ENCODE measurements around the gene S100A11.

Gene S100A11

DNA sequence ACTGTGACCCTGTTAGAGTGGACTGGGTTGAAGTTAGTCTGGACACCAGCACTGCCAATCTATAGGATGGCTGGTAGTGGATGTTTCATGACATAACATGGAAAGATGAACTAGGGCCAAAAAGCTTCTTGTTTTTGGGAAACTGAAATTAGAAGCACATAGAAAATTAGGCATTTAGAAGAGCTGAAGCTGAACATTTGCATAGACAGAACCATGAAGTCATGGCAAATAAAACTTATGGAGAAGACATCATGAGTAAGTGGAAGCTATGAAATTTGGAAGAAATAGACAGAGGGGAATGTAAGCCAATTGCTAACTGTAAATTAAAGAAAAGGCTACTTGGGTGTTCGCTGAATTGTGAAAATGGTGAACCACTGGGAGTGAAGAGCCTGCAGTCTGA is 2.7 kb upstream of the S100A11 start:
- DNase-seq (ENCODE audit: low spot score), result no peak

DNA sequence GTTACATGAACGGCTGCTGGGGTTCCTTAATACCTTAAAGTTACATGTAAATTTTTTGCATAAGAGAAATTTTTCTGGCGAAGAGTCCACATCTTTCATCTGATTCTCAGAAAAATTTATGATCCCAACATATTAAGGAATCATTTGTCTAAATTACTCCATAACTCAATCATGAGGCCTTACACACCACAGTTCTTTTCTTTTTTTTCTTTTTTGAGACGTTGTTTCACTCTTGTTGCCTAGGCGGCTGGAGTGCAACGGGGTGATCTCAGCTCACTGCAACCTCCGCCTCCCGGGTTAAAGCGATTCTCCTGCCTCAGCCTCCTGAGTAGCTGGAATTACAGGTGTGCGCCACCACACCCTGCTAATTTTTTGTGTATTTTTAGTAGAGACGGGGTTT is 2.1 kb upstream of the S100A11 start:
- no peak for DNase-seq (ENCODE audit: low spot score)

DNA sequence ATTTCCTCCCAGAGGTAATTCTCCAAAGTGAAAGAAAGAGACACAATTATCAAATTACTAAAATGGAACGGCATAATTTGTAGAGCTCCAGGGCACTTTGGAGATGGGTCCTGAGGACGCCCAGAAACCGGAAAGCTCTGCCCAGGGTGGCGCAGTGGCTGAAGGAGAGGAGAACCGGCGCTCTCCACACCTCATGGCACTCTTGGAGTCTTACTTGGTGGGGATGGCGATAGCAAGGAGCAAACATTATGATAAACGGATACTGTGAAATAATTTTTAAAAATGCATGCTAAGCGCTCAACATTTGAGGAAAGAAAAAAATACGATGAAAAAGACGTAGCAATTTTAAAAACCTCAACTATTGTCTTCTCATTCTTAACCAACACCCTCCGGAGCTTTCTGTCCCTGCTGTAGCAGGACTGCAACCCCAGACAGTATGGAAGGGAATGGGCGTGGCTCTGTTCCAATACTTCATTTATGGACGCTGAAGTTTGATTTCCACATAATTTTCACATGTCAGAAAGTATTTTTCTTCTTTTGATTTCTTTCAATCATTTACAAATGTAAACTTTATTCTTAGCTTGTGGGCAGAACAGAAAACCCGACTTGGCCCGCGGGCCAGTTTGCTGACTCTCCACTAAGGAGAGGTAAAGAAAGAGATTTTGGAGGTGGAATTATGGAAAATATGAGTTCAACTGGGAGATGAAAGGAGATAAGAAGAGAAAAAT is 1.1 kb downstream of the S100A11 start:
- DNase-seq (ENCODE audit: low spot score), result peak; percentile 35

DNA sequence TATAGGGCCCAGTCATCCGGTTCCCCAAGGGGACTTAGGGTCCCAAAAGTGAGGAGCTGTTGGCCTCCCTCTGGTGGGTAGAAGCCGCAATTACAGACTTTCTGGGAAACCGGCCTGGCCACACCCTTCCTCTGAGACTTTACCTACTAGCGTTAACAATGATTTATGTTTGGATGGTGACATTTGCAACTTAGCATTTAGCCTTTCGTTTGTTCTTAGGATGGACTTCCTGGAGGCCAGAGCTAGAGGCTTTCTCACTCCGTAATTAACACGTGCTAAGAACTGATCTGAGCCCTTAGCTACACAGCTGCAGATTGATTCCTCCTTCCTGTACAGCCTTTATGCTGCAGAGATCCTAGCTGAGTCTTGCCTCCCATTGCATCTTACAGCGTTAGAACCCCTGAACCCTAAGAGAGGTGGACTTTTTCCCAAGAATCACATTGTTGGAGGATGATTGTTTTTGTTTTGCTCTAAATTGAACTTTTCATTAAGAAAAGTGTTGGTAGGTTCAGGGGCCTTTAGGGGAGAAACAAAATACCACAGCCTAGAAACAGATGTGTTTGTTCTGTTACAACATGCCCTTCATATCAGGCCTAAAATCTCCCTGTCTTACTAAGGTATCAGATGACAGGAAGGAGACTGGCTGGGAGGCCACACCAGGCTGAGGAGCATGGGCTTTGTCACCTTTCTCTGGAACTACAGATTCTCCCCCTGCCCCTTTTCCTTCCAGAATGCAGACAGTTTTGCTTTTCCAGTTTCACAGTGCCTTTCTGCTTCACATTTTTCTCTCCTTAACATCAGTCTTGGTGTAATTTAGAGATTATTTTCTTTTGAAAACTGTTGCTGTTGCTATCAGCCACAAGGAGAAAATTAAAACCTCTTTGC is 1.9 kb downstream of the S100A11 start:
- DNase-seq (ENCODE audit: low spot score), result peak; percentile 57

DNA sequence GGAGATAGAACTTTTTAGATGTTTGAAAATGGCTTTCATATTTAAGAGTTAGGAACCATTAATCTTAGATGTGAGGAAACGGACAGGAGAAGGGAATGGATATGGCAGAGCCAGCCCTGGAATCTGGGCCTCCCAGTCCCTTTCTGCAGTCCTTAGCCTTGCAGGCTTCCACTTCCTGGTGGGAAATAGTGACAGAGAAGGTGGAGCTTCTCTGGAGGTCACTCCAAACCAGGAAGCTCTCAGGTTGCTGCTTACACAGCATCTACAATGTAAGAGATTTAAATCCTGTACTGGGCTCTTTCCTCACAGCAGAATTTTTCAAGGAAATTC is 2.5 kb downstream of the S100A11 start:
- DNase-seq (ENCODE audit: low spot score), result peak; percentile 56

DNA sequence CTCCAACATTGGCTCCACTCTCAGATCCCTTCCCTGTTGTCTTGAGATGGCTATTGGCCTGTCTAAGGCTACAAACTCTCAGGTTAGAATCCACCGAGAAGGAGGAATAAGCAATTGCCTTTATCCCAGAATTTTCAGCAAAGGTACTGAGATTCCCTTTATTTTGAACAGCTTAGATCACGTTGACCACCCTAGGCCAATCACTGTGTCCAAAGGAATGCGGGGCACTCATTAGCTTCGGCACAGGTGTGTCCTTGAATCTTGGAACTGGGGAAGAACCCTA is 6.9 kb downstream of the S100A11 start:
- DNase-seq (ENCODE audit: low spot score), result no peak

DNA sequence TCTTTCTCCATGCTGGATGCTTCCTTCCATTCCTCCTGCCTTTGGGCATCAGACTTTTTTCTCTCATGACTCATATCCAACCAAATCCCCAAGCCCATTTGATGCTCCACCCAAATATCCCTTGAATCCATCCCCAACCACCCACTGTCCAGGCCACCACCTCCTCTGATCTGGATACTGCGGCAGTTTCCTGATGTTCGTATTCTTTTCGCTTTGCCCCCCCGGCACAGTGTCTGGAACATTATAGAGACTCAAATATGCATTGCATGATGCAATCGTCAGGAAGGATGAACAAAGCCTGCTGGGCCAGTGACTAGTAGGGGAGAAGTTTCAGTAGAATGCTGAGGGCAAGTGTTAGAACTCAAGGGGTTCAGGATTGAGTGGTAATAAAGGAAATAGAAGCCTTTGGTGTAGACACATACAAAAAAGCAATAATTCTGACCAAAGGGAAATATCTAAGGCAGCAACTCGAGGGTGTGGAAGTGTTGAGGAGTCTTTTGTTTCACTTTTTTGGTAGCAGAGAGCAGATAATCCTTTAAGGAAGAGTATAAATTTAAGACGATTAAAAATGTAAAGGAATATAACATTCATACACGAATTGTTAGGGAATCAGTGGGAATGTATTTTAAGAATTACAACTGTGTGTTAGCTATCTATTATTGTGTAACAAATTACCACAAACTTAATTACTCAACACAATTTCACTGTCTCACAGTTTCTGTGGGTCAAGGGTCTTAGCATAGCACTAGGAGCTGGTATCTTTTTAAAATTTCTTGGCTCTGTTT is 7.5 kb downstream of the S100A11 start:
- DNase-seq (ENCODE audit: low spot score), result no peak

DNA sequence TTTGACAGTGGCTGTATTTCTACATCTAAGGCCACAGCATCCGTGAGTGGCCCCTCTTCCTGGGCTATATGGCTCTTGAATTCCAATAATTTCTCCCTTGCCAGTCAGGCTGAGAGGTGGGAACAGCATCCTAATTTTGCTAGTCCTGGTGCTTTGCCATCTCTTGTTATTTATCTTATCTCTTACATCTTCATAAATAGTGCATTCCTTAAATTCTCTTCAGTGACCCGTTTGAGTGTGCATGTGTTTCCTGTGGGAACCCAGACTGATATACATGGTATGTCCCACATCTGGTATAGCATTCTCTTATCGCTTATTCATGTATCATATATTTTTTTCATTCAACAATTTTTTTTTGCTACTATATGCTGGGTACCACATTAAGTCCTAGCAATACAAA is 9.9 kb downstream of the S100A11 start:
- no peak for DNase-seq (ENCODE audit: low spot score)

DNA sequence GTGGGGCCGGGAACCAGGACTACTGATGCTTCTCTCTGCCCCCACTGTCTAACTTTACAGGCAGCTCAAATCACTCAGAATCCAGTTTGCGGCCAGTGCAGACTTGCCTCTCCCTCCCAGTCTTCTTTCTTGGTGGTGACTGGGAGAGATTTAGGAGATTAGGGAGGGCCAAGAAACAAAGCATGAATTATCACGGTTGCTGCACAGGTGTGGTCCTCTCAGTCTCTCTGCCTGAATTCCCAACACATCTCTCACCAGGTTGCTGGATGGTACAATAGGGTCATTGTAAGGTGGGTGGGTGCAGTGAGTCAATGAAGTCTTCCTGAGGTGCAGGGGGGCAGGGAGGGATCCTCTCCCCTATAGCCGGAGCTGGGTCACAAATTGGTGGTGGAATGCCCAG is 12.6 kb downstream of the S100A11 start:
- no peak for DNase-seq (ENCODE audit: low spot score)

DNA sequence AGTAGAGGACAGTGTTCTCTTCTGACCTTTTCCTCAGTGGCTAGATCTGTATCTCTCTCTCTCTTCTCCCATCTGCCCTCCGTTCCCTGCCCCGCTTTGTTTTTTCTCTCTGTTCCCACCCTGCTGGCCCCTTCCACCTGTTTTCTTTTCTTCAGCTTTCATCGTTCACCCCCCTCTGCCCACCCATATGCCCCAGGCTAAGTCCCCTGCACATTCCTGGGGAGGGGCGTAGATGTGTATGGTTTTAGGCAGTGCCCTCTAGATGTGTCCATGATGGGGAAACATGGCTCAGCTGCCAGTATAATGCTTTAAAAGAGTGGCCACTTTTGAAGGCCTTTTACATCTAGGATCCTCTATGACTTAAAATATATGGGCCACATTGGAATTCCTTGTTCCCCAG is 13.6 kb downstream of the S100A11 start:
- DNase-seq (ENCODE audit: low spot score), result no peak

DNA sequence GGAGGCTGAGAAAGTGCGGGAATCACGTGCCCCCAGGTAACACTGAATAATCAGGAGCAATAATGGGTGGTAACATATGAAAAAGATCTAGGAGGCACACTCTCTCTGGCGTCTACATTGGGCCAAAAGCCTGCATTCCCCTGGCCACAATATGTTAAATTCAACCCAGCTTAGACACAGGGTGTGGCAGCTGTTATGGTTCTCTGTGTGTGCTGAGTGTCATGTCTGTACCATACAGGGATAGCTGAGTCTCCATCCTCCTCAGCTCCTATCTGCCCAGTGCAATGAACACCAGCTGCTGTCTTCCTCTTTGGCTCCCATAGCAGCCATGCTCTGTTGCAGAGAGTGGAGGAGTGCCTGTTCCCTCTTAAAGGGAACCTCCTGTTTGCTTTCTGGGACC is 14.3 kb downstream of the S100A11 start:
- DNase-seq (ENCODE audit: low spot score), result no peak

DNA sequence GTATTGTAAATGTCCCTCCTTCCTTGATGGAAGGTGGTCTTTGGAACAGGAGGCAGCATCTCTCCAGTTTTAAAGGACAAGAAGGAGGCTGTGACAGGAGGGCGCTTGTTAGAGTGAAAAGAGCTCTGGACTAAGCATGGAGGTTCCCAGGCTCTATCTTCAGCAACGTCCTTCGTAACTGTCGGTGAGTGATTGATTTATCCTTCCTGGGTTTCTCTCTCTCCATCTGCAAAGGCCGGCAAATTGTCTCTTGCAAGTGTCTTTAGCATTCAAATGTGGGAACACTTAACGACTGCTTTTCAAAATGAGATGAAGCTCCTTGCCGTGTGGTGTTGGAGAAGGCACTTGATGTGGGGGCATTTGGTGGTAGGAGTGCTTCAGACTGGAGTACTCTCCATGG is 15.2 kb downstream of the S100A11 start:
- no peak for DNase-seq (ENCODE audit: low spot score)

DNA sequence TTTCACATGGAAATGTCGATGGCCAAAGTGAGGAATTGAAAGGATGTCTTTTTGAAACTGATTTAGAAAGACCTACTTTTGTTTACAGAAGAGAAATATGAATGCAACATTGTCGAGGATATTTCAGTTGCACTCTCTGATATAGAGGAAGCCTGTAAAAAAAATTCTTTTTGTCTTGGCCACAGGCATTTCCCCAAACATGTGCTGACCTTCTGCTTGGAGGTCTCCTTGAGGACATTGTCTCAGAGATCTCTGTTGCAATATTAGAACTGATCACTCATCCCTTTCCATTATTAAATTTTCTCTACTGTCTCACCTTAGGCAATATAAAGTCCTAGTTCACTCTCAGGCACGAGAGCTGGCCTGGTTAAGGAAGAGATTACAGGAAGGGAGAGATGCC is 16.0 kb downstream of the S100A11 start:
- DNase-seq (ENCODE audit: low spot score), result no peak

DNA sequence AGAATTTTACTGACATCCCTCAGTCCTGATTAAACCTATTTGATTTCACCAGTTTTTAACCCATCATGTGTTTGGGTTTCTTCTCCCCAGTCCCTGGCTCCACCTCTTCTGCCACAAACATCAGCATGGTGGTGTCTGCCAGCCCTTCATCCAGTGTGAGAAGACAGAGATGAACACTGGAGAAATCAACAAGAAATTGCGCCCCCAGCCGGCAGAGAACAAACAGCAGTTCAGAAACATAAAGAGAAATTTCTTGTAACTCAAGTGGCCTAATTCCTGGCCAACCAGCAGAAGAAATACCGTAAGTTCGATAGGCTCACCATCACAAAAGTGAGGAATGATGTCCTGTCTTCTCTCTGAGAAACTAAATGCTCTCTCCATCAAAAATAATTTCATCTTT is 18.3 kb downstream of the S100A11 start:
- no peak for DNase-seq (ENCODE audit: low spot score)

DNA sequence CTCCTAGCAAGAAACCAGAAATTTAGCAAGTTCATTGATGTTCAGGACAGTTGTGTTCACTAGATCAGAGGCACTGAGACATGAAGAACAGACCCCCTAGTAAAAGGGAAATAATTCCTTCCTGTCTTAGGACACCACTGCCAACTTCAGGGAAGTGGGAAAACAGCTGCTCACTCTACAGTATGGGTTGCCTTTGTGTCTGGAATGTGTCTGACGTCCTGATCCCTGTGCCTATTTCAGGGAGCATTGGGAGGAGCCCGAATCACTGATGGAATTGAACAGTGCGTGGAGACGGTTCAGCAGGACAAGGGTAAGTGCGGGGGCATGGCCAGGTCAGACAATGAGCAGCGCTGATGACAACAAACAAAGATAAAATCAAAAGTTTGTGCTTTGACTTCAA is 21.0 kb downstream of the S100A11 start:
- DNase-seq (ENCODE audit: low spot score), result no peak

DNA sequence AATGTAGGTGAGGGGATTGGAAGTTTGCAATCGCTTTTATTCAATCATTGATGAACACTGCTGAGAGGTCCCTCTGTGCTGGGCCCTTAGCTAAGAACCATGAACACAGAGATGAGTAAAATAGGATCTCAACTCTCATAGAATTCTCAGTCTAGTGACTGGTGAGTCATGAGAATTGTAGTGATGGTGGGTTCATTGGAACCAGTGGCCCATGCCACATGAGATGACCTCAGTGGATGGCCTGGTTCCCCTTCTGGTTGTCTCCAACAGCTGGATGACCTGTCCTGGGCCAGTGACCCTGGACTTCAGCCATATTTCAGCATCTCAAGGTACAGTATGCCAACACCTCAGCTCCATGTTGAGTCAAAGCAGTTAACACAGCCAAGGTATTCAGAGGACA is 21.9 kb downstream of the S100A11 start:
- DNase-seq (ENCODE audit: low spot score), result no peak

DNA sequence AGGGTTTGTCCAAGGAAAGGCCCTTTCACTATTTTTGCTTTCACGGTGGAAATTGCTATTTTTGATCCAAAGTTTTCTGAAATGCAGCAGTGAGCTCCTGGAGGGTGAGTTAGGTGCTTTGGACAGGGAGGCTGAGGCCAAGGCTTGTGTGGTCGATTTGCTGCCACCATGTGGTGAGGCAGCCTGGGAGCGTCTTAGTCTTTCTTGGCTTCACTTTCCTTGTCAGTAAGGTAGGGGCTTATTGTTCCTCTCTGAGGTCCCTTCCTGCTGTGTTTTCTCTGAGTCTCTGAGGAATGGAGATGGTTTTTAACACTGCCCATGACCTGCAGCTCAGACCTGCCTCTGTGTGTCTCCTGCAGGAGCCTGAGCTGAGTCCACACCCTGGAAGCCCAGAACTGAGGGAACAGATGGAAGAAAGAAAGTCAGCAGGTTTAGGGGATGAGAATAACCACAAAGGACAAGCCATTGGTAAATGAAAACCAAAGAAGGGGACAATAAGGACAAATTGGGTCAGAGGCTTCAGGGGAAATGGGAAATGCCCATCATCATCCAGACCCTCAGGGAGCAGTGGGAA is 23.1 kb downstream of the S100A11 start:
- DNase-seq (ENCODE audit: low spot score), result no peak

DNA sequence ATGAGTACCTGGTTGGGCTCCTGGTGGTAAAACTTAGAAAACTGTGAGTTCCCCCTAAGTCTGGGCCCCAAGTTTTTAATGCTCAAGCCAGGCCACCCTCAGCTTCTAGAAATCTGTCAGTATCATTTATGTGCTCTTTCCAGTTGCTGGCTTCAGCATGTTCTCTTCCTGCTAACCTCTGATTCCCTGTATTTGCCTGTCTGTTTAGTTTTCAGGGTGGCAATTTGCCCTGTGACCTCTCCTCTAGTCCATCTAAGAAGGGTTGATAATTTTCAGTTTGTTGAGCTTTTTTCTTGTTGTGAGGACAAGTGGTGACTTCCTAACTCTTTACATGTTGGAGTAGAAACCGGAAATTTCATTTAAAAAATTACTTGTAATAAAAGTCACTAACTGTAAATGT is 27.1 kb downstream of the S100A11 start:
- DNase-seq (ENCODE audit: low spot score), result no peak

DNA sequence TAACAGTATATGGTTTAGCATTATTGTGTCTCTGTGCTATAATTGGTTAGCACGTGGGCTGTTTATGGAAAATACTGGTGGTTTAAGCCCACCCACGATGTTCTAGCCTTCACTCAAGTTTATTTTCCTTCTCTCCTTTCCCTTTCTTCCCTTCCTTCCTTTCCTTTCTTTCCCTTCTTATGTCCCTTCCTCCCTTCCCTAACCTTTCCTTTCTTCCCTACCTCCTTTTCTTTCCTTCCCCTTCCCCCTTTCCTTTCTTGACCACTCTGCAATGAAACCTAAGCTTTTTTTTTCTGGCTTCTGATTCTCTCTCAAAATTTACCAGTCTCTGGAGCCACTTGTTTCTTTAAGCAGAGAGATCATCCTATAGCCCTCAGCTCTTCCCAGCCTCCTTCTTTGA is 29.8 kb downstream of the S100A11 start:
- DNase-seq (ENCODE audit: low spot score), result no peak

DNA sequence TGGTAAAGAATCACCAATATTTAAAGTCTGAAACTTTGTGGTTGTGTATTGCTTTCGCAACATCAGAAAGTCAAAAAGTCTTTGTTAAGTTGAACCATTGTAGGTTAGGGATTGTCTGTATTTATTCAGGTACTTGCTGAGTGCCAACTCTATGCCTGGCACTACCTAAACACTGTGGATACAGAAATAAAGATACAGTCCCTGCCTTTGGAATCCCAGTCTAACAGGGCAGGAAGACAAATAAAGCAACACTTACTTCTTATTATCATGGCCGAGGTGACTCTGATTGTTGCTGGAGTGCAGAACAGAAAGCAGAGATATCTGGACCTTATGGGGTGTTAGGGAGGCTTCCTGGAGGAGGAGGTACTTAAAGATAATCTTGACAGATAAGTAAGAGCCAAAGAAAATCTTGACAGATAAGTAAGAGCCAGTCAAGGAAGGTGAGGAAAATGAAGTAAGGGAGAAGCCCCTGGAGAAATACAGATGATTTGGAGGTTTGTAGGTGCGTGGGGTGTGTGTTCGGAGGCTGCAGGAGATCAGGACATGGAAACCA is 31.4 kb downstream of the S100A11 start:
- no peak for DNase-seq (ENCODE audit: low spot score)

DNA sequence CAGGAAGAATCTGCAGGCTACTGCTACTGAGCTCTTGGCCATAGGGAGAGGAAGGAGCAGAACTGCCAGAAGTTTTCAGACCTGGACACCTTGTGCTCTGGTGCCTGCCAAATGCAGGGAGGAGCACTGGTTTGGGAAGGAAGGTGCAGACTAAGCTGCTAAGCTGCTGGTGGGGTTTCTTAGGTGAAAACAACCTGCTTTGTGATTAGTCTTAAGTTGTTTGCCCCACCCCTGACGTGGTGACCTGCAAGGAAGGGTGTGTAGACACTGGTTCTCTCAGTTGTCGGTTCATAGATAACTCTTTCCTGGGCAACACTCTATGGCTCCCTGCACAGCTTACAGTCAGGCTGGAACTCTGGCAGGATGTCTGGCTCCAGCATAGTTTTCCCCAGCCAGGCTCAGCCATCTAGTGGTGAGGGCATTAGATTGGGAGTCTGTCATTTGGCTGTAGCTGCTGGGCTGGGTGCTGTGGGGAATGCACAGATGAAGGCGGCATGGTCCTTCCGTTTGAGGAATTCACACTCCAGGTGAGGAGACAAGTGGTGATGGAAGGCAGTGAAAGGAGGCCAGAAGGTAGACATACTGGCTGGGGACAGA is 32.9 kb downstream of the S100A11 start:
- no peak for DNase-seq (ENCODE audit: low spot score)

DNA sequence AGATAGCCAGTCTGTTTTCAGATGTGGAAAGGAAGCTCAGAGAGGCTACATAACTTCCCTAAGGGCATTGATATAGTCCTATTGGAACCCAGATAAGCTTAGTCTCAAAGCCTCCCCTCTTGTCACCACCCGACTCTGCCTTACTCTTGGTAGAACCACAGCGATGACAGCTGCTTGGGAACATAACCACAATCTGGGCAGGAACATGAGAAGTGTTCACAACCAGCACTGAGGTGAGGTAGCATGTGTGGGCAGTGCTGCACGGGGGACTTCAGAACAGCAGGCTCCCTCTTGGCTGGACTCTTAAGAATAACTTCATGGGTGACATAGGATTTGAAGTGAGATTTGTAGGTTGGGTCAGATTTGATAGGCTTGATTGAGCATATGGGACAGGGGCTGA is 33.8 kb downstream of the S100A11 start:
- no peak for DNase-seq (ENCODE audit: low spot score)

All from HuH-7 (cell line).